Stimulated activated CD4-positive, alpha-beta T cell treated with anti-CD3 and anti-CD28 coated beads, Interleukin-1b, Interleukin-23, amount 100 ng/mL, for 24 hours (primary cell): Measurements from ENCODE around the gene LHX2.

Source experiments
- DNase-seq, 4 experiments: peaks; one replicate each; pipeline ENCODE4 v3.0.0-alpha.2; 2020; ENCODE audit warnings: low read depth in 4 of 4, low spot score in 1 of 4

Gene LHX2

GRCh38 chr9:124052401-124052800, 40.8 kb downstream of the LHX2 start:
- DNase-seq, result no peak

- no peak for DNase-seq
Observed at GRCh38 chr9:124054582-124055227, 43.1 kb downstream of the LHX2 start.

- no peak for DNase-seq
Observed at GRCh38 chr9:124060844-124061605, 49.5 kb downstream of the LHX2 start.

GRCh38 chr9:124062172-124062571, 50.6 kb downstream of the LHX2 start:
- no peak for DNase-seq

GRCh38 chr9:124066783-124067577, 55.4 kb downstream of the LHX2 start:
- DNase-seq, result no peak

GRCh38 chr9:124068251-124068650, 56.7 kb downstream of the LHX2 start:
- DNase-seq, result no peak

- no peak for DNase-seq
Observed at GRCh38 chr9:124074746-124075145, 63.2 kb downstream of the LHX2 start.

GRCh38 chr9:124075761-124076160, 64.2 kb downstream of the LHX2 start:
- no peak for DNase-seq

- DNase-seq, result no peak
Observed at GRCh38 chr9:124077915-124078572, 66.5 kb downstream of the LHX2 start.

- no peak for DNase-seq
Observed at GRCh38 chr9:124078641-124079040, 67.1 kb downstream of the LHX2 start.

- DNase-seq, result no peak
Observed at GRCh38 chr9:124079176-124079925, 67.8 kb downstream of the LHX2 start.

GRCh38 chr9:124082622-124083021, 71.1 kb downstream of the LHX2 start:
- no peak for DNase-seq
